Tibial nerve (tissue), 4 donors: ENCODE data around the gene ITFG1.

Experiments
- CTCF ChIP-seq, 5 experiments: fragments of 200-600 bp in 3 of 5; fragments of 450-650 bp in 2 of 5; sonication (generic) in 3 of 5; IDR thresholded peaks; one replicate each; pipeline ENCODE4 v1.5.1; 2016 to 2019; ENCODE audit warnings: antibody characterized with exemption in 5 of 5, mild to moderate bottlenecking in 3 of 5, moderate library complexity in 2 of 5
- EP300 ChIP-seq, 2 donors: sonication (generic); formaldehyde crosslinking; IDR thresholded peaks; one replicate each; pipeline ENCODE4 v1.6.1; 2017; ENCODE audit warnings: antibody characterized with exemption in 2 of 2, mild to moderate bottlenecking in 1 of 2
- POLR2A ChIP-seq, 2 donors: fragments of 450-650 bp; IDR thresholded peaks; one replicate each; pipeline ENCODE4 v1.6.1; 2017; ENCODE audit warnings: antibody characterized with exemption in 2 of 2, mild to moderate bottlenecking in 2 of 2, moderate library complexity in 2 of 2

GRCh38 chr16:47499700-47500264 is 38.9 kb upstream of the ITFG1 start:
- TF ChIP-seq POLR2A (IDR thresholded peaks at IDR 0.05) (no peak), CTCF (IDR thresholded peaks at IDR 0.05) (no peak), EP300 (IDR thresholded peaks at IDR 0.05) (no peak)
